HG03039 (cell line): ENCODE data around the gene HIF1A.
"Not testable (repeated sequence)": the region's sequence is repeated elsewhere in the genome, so short reads cannot be mapped to it uniquely, and the experiment has no call there.

Experiments
- ATAC-seq: cut with Tn5 transposase; IDR thresholded peaks from one replicate; pipeline ENCODE4 v1.9.1; 2021; ENCODE audit warnings: mild to moderate bottlenecking, moderate library complexity; ENCODE audit not compliant: unreplicated experiment

HIF1A gene

GRCh38 chr14:61744238-61744637 is 48.9 kb downstream of the HIF1A start:
- no peak for ATAC-seq

DNA sequence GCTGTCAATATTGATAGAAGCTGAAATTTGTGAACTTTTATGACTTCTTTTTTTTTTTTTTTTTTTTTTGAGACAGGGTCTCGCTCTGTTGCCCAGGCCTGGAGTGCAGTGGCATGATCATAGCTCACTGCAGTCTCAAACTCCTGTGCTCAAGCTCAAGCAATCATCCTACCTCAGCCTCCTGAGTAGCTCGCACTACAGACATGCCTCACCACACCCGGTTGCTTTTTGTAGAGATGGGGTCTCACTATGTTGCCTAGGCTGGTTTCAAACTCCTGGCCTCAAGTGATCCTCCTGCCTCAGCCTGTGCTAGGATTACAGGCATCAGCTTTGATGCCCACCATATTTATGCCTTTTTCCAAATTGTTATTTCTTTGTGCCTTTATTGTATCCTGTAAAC is 51.0 kb downstream of the HIF1A start:
- ATAC-seq, result not testable (repeated sequence)

DNA sequence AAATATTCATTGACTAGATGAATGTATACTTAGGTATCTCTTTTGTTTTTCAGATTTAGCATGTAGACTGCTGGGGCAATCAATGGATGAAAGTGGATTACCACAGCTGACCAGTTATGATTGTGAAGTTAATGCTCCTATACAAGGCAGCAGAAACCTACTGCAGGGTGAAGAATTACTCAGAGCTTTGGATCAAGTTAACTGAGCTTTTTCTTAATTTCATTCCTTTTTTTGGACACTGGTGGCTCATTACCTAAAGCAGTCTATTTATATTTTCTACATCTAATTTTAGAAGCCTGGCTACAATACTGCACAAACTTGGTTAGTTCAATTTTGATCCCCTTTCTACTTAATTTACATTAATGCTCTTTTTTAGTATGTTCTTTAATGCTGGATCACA is 51.6 kb downstream of the HIF1A start:
- ATAC-seq, result no peak

DNA sequence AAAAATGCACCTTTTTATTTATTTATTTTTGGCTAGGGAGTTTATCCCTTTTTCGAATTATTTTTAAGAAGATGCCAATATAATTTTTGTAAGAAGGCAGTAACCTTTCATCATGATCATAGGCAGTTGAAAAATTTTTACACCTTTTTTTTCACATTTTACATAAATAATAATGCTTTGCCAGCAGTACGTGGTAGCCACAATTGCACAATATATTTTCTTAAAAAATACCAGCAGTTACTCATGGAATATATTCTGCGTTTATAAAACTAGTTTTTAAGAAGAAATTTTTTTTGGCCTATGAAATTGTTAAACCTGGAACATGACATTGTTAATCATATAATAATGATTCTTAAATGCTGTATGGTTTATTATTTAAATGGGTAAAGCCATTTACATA is 52.0 kb downstream of the HIF1A start:
- ATAC-seq, result no peak

- ATAC-seq, result no peak
Observed at GRCh38 chr14:61749264-61749663, 54.0 kb downstream of the HIF1A start.

- ATAC-seq, result no peak
Observed at GRCh38 chr14:61749867-61750266, 54.6 kb downstream of the HIF1A start.

DNA sequence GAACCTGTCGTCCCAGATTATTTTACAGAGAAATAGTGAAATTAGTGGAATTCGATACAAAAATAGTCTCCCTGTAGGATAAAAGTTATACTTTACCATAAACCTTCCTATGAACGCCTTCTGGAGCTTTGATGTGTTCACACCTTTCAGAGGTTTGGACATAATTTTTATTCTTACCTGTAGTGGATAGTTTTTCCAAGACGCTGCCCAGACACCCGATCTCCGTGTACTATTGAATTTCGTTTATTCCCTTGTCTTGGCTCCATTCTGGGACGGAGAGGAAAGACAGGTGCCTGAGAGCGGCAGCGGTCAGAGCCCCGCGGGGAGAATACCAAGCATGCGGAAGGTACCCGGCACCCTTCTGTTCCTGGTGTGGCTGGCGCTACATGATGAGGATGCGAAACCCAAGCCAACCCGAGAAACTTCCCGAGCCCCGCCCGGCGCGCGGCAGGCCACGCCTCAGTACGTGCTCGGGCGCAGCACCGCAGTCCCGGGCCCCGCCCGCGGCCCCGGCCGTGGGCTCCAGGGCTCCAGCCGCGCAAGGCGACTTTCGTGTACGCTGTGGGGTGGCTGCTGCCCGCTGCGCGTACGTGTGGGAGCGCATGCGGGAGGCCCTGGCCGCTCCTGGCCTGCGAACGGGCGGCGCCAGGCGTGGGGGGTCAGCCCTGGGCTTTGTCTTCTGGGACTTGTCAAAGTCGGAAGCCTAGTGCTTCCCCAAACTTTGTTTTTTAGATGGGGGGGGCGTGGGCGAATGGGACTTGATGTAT is 55.6 kb downstream of the HIF1A start:
- peak; percentile 96 for ATAC-seq

DNA sequence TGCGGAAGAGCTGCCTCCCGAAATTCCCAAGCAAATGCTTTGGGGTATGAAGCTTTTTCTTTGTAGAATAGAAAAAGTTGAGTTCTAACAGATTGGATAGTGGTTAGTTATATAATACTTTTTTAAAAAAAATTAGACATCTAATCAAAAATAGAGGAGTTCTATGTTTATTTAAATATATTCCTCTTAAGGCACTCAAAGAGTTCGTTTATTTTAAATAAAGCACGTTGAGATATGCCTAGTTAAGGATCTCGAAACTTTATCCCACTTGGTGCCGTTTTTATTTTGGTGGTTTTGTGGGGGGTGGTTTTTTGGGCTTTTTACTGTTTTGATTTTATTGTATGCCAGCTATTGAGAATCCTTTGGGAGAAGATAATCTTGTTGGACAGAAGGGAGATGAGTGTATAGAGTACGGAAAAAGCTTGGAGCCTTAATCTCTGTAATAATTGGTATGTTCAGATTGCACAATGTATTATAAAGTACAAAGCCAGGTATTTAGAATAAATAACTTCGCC is 56.2 kb downstream of the HIF1A start:
- no peak for ATAC-seq

DNA sequence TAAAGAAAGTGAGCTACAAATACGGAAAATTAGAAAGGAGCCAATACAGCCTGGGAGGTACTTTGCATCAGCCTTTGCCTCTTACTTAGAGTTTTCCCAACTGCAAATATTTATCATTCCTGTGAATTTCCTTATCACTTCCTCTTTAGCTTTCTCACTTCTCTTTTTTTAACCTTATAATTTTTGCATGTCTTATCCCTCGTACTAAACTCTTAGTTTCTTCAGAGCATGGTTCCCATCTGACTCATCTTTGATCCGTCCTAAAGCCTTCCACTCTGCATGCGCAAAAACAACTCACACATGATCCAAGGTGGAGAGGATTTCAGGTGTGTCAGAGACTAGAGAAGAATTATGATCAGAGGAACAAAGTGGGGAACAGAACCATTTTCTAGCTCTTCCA is 57.3 kb downstream of the HIF1A start:
- ATAC-seq, result peak; percentile 43

DNA sequence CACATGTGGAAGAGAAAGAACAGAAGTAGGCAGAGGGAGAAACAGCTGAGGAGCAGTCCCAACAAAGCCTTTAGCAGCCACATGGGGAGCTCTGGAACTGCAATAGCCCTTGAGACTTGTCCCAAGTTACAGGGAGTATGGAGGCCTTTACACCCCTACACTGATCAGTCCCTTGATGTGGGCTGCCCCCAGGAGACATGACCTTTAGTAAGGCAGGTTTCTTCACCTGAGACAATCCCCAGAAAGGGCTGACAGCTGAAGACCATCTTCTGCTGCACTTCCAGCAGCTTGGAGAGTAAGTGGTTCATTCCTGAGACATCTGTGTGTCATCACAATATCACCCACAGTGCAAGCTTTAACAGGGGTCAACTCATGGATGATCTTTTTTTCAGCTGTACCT is 58.3 kb downstream of the HIF1A start:
- no peak for ATAC-seq

DNA sequence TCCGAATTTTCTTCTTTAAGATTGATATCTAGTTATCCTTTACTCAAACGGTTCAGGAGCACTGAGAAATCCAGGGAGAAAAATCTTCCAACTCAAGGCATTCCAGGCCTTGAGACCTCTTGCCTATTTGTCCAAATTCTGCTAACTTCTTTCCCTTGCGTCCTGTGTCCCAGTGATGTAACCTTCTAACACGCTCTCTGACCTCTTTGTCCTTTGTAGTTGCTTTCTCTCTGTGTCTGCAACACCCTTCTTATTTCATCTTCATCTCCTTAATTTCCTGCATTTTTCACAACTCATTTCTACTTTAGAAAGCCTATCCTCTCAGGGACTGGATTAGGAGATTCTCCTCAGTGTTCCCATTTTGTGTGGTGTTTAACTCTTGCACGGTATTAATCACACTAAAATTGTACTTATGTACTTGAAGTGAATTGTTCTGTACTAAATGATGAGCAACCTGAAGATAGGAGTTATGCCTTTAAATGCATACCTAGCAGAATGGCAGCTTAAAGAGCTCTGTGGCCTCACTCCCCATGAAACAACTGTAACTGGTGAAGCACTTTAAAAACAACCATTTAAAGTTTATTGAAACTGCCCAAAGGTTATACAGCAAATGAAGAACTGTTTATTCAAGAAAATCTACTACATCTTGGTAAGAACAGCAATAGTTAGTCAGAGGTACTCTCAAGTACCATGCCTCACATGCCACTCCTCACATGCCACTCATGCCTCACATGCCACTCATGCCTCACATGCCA is 59.5 kb downstream of the HIF1A start:
- ATAC-seq, result no peak

GRCh38 chr14:61755382-61755742 is 60.0 kb downstream of the HIF1A start:
- ATAC-seq, result not testable (repeated sequence)

DNA sequence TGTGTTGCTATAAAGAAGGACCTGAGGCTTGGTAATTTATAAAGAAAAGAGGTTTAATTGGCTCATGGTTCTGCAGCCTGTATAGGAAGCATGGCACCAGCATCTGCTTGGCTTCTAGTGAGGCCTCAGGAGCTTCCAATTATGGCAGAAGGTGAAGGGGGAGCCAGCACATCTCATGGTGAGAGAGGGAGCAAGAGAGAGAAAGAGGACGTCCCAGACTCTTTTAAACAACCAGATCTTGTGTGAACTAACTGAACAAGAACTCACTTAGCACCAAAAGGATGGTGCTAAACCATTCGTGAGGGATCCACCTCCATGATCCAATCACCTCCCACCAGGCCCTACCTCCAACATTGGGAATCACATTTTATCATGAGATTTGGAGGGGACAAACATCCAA is 60.8 kb downstream of the HIF1A start:
- ATAC-seq, result no peak

GRCh38 chr14:61759878-61760277 is 64.6 kb downstream of the HIF1A start:
- no peak for ATAC-seq

DNA sequence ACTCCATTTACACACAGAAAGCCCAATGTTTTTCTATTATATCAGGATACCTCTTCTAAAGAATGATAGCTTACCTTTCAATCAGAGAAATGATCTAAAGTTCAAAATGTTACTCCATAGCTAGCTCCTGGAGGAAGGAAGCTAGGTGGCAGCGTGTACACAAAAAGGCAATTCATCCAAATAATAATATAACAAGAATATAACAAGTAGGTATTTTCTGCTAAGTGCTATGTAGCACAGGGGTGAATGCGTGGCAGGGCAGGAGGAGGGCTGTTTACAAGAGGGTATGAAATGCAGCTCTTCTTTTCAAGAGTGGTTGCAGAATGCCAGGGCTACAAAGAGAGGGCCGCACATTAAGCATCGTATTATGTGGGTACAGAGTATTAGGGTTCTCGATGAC is 66.2 kb downstream of the HIF1A start:
- no peak for ATAC-seq

DNA sequence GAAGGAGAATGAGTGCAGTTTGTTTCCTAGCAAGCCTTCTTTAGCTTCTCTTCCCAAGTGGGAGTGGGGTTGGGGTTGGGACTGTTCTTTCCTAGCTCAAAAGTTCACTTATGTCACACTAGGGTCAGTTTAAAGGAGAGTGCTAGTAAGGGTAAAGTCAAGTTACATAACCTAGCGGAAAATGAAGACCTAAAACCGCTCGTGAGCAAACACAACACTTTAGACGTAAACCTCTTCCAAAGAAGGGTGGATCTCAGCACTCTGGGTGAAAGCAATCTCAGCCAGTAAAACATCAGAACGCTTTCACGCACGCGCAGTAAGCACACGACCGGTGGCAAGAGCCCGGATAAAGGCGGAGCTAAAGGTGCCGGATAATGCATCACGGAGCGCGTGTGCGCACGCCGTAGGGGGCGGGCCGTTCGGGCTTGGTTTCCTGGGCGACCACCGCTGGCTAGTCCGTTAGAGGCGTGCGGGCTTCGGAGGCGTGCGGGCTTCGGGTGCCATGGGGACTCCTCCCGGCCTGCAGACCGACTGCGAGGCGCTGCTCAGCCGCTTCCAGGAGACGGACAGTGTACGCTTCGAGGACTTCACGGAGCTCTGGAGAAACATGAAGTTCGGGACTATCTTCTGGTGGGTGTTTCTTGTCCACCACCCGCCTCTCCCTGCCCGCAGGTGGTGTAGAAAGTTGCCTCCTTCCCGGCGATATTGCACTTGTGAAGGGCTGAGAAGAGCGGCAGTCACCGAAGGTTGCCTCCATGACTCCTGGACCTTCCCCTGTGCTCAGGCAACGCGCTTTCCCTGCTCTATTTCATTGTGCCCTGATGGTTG is 66.9 kb downstream of the HIF1A start, which contains the start of gene SNAPC1:
SNAPC1 (plus strand) TSS at position 462 of the 828 bp plus-strand sequence; CDS start at position 503, 41 bp downstream.
- peak; percentile 100 for ATAC-seq

DNA sequence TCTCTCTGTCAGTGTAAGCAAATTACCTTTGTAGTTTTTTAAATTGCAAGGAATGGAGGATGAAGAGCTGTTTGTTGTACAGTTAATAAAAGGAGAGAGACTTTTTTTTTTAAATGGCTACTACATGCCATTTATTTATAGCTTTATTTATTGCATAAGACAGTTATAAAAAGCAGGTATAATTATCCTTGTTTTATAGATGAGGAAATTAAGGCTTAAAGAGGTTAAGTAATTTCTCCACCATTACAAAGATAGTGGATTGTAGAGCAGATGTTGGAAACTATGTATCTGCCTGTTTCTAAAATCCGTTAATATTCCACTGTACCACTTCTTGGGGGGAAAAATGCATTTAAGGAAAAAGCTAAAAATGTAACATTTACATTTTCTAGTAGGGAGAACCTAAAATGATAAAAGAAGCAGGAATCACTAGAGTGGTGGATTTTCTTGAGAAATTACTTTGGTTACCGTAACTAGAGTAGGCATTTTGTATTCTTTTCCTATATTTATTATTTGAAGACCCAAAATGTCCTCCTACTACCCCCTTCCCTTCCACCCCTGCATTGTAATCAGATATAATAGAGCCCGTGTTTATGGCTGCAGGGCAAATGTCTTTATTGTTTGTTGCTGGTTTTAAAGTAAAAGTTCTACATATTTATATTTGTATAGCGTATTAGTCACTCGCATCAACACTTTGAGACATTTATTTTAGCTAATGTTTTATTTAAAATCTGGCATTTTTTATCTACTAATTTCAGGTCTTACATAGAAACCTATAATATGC is 69.2 kb downstream of the HIF1A start:
- ATAC-seq, result no peak

- ATAC-seq, result no peak
Observed at GRCh38 chr14:61765225-61765943, 70.1 kb downstream of the HIF1A start.

DNA sequence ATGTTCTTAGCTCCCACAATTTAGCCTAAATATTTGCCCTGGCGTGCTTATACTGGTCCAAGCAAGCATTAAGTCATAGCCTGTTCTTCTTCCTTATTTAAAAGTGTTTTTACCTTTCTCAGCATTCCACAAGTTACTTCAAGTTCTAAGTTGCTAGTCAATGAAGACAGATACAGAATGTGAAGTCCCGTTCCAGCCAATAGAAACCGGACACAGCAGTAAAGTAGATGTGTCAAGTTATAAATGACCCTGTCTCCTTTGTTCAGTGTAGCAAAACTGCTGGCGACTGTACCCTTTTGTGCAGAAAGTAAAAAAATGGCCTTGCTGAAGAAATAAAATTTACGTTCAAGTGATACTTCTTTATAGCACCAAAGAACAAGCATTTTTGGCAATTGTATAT is 70.8 kb downstream of the HIF1A start:
- no peak for ATAC-seq

DNA sequence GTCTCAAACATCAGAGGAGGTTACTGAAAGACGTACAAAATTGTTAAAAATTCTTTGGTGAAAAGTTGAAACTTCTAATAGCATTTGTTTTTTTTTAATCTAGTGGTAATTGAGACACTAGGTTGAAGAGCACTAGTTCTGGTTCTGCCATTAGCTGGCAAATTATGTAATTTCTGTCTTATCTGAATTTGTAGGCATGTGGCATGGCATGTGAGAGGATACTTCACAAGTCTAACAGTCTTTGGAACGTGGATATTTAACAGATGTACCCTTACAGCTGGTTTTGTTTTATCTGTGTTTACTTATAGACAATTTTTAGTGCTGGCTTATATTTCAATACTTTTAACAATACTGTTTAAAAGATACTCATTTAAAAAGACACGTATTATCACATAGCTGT is 72.9 kb downstream of the HIF1A start:
- ATAC-seq, result no peak
